Amniotic epithelial cell (primary cell): ENCODE results near the gene AKR1C1.
"Not testable (repeated sequence)": the region's sequence is repeated elsewhere in the genome, so short reads cannot be mapped to it uniquely, and the experiment has no call there.

ENCODE experiments used
- DNase-seq: peaks from one replicate; pipeline ENCODE4 v3.0.0-alpha.2; 2010; ENCODE audit warnings: low read depth

Gene AKR1C1

GRCh38 chr10:5018671-5019277, 55.6 kb downstream of the AKR1C1 start:
- DNase-seq: peak; percentile 20

- not testable (repeated sequence) for DNase-seq
Observed at GRCh38 chr10:5019770-5020612, 56.8 kb downstream of the AKR1C1 start.

GRCh38 chr10:5021624-5022290, 58.5 kb downstream of the AKR1C1 start:
- DNase-seq: not testable (repeated sequence)

GRCh38 chr10:5023177-5023805, 60.1 kb downstream of the AKR1C1 start:
- no peak for DNase-seq

- DNase-seq: not testable (repeated sequence)
Observed at GRCh38 chr10:5025461-5025881, 62.3 kb downstream of the AKR1C1 start.

- DNase-seq: no peak
Observed at GRCh38 chr10:5030989-5031388, 67.8 kb downstream of the AKR1C1 start.

- DNase-seq: peak; percentile 15
Observed at GRCh38 chr10:5031588-5031987, 68.4 kb downstream of the AKR1C1 start.

GRCh38 chr10:5032444-5032843, 69.2 kb downstream of the AKR1C1 start:
- not testable (repeated sequence) for DNase-seq
